H1 (cell line): ENCODE measurements around the gene STAMBP. TPM values are rescaled to one million over a fixed set of nuclear protein-coding genes. Genes with fewer than 3 reads are reported as not detected.
A peak's percentile ranks its signal among the peaks of the same experiment; 100 is the strongest.

Source experiments
- CTCF ChIA-PET: fragments of 300-600 bp; sonication (Branson Sonifier 250); formaldehyde crosslinking; loops from one replicate; lab custom pipeline; 2021; ENCODE audit not compliant: partially characterized antibody; lab: Charles Lee
- POLR2A ChIA-PET: fragments of 300-600 bp; sonication (Branson Sonifier 250); formaldehyde crosslinking; loops from one replicate; lab custom pipeline; 2021; ENCODE audit warnings: inconsistent platforms; ENCODE audit not compliant: partially characterized antibody; lab: Charles Lee
- DNase-seq, 2 experiments: peaks; one replicate each; pipeline versions ENCODE4 v3.0.0 to v3.0.0-alpha.2; 2010 to 2022; ENCODE audit warnings: low spot score in 2 of 2, low read depth in 1 of 2, mixed read lengths in 1 of 2
- FAIRE-seq: peaks from 2 replicates; lab custom pipeline; 2011; peaks lifted over from hg19 to GRCh38; lab: Jason Lieb, UNC
- H2AFZ ChIP-seq: 2 replicates; pipeline ENCODE4 v1.8.1; 2012; ENCODE audit warnings: low read length, inconsistent platforms
- H2AK5ac ChIP-seq: 2 replicates; pipeline ENCODE4 v1.6.1; 2013; ENCODE audit warnings: low read depth, low read length
- H2BK120ac ChIP-seq: replicated peaks from 2 replicates; pipeline ENCODE3; 2013; ENCODE audit warnings: low read depth, low read length, inconsistent platforms
- H2BK12ac ChIP-seq: 2 replicates; pipeline ENCODE4 v1.6.1; 2013; ENCODE audit warnings: low read depth, low read length
- H2BK15ac ChIP-seq: 2 replicates; pipeline ENCODE4 v1.6.1; 2013; ENCODE audit warnings: low read length
- H2BK20ac ChIP-seq: 2 replicates; pipeline ENCODE4 v1.6.1; 2013; ENCODE audit warnings: low read length
- H2BK5ac ChIP-seq: 2 replicates; pipeline ENCODE4 v1.6.1; 2013; ENCODE audit warnings: low read depth, low read length
- H3K14ac ChIP-seq: 2 replicates; pipeline ENCODE4 v1.6.1; 2013; ENCODE audit warnings: inconsistent platforms; ENCODE audit not compliant: insufficient read length
- H3K18ac ChIP-seq: 2 replicates; pipeline ENCODE4 v1.6.1; 2013; ENCODE audit warnings: low read length; ENCODE audit errors: extremely low read depth
- H3K23ac ChIP-seq: 2 replicates; pipeline ENCODE4 v1.6.1; 2013; ENCODE audit warnings: inconsistent platforms; ENCODE audit not compliant: insufficient read length
- H3K23me2 ChIP-seq: 2 replicates; pipeline ENCODE4 v1.6.1; 2013; ENCODE audit warnings: low read depth, low read length
- H3K27ac ChIP-seq: 2 replicates; pipeline ENCODE4 v1.6.1; 2011; ENCODE audit warnings: low read depth, low read length, inconsistent platforms
- H3K27me3 ChIP-seq, 4 experiments: replicated peaks in 1 of 4; 1 replicate in 1 of 4; 2 replicates in 3 of 4; pipeline versions ENCODE4 v1.6.1 to v1.8.1; 2011 to 2013; ENCODE audit warnings: low read length in 3 of 4, mild to moderate bottlenecking in 3 of 4, inconsistent platforms in 2 of 4, mixed read lengths in 2 of 4, moderate library complexity in 1 of 4; ENCODE audit not compliant: control insufficient read depth in 3 of 4, insufficient read depth in 3 of 4; ENCODE audit errors: extremely low read depth in 1 of 4
- H3K36me3 ChIP-seq, 4 experiments: 2 replicates each; pipeline versions ENCODE4 v1.6.1 to v1.8.1; 2011 to 2013; ENCODE audit warnings: mild to moderate bottlenecking in 4 of 4, low read length in 3 of 4, moderate library complexity in 2 of 4, control low read depth in 1 of 4, inconsistent platforms in 1 of 4; ENCODE audit not compliant: insufficient read depth in 4 of 4, control insufficient read depth in 2 of 4
- H3K4ac ChIP-seq: replicated peaks from 2 replicates; pipeline ENCODE3; 2013; ENCODE audit warnings: low read length, low read depth, mixed read lengths, inconsistent platforms; ENCODE audit not compliant: insufficient read length
- H3K4me1 ChIP-seq, 4 experiments: replicated peaks in 1 of 4; 1 replicate in 1 of 4; 2 replicates in 3 of 4; pipeline versions ENCODE4 v1.6.1 to v1.8.1; 2011 to 2013; ENCODE audit warnings: low read length in 3 of 4, inconsistent platforms in 2 of 4, mixed read lengths in 1 of 4; ENCODE audit not compliant: insufficient read depth in 4 of 4, control insufficient read depth in 3 of 4
- H3K4me2 ChIP-seq, 2 experiments: 2 replicates each; pipeline versions ENCODE4 v1.6.1 to v1.8.1; 2011 to 2013; ENCODE audit warnings: low read depth in 2 of 2, low read length in 2 of 2, control low read depth in 1 of 2, inconsistent platforms in 1 of 2, mild to moderate bottlenecking in 1 of 2; ENCODE audit not compliant: insufficient read depth in 1 of 2
- H3K4me3 ChIP-seq, 4 experiments: fragments of 200-600, 300-600 bp in 1 of 4; sonication (generic), shearing (Covaris generic), sonication (Bioruptor Twin) in 1 of 4; 2 replicates each; pipeline versions ENCODE4 v1.5.1 to v1.8.1; 2011 to 2016; ENCODE audit warnings: low read length in 4 of 4, low read depth in 3 of 4, control low read depth in 2 of 4, inconsistent platforms in 2 of 4, mild to moderate bottlenecking in 2 of 4, mixed read lengths in 1 of 4, moderate library complexity in 1 of 4; ENCODE audit not compliant: insufficient read depth in 2 of 4; ENCODE audit errors: extremely low read depth in 1 of 4
- H3K56ac ChIP-seq: replicated peaks from 2 replicates; pipeline ENCODE3; 2013; ENCODE audit warnings: low read depth, mild to moderate bottlenecking, mixed read lengths, low read length, inconsistent platforms; ENCODE audit not compliant: insufficient read length
- H3K79me1 ChIP-seq: 2 replicates; pipeline ENCODE4 v1.6.1; 2013; ENCODE audit warnings: low read depth, low read length, control low read depth
- H3K79me2 ChIP-seq, 2 experiments: 2 replicates each; pipeline versions ENCODE4 v1.6.1 to v1.8.1; 2012 to 2013; ENCODE audit warnings: low read length in 2 of 2, mild to moderate bottlenecking in 2 of 2, inconsistent platforms in 1 of 2; ENCODE audit not compliant: insufficient read depth in 2 of 2, control insufficient read depth in 1 of 2
- H3K9ac ChIP-seq, 4 experiments: replicated peaks in 1 of 4; 1 replicate in 1 of 4; 2 replicates in 3 of 4; pipeline versions ENCODE4 v1.6.1 to v1.8.1; 2011 to 2013; ENCODE audit warnings: low read depth in 3 of 4, low read length in 3 of 4, control low read depth in 2 of 4, mild to moderate bottlenecking in 2 of 4, moderate library complexity in 2 of 4, inconsistent platforms in 1 of 4; ENCODE audit errors: extremely low read depth in 1 of 4
- H3K9me3 ChIP-seq, 2 experiments: 2 replicates each; pipeline versions ENCODE4 v1.6.1 to v1.8.1; 2012 to 2013; ENCODE audit warnings: mild to moderate bottlenecking in 2 of 2, moderate library complexity in 2 of 2, control low read depth in 1 of 2, inconsistent platforms in 1 of 2, low read depth in 1 of 2, low read length in 1 of 2, mixed read lengths in 1 of 2; ENCODE audit not compliant: insufficient read depth in 2 of 2
- H4K20me1 ChIP-seq, 2 experiments: replicated peaks in 1 of 2; 2 replicates each; pipeline versions ENCODE3 to v1.8.1; 2011 to 2013; ENCODE audit warnings: inconsistent platforms in 2 of 2, low read length in 2 of 2, mild to moderate bottlenecking in 1 of 2; ENCODE audit not compliant: insufficient read depth in 2 of 2, control insufficient read depth in 1 of 2
- H4K5ac ChIP-seq: 2 replicates; pipeline ENCODE4 v1.6.1; 2013; ENCODE audit warnings: low read length, low read depth, mixed read lengths, inconsistent platforms; ENCODE audit not compliant: insufficient read length
- H4K8ac ChIP-seq: 2 replicates; pipeline ENCODE4 v1.8.0; 2013; ENCODE audit warnings: mild to moderate bottlenecking, moderate library complexity, low read length, inconsistent platforms; ENCODE audit not compliant: insufficient read depth; ENCODE audit errors: extremely low read depth
- H4K91ac ChIP-seq: replicated peaks from 2 replicates; pipeline ENCODE3; 2013; ENCODE audit warnings: low read length, mixed read lengths, inconsistent platforms; ENCODE audit not compliant: insufficient read length
- BCL11A ChIP-seq, 2 experiments: IDR thresholded peaks; one replicate each; pipeline ENCODE4 v1.6.1; 2011; ENCODE audit warnings: low read depth in 2 of 2, low read length in 2 of 2, mild to moderate bottlenecking in 2 of 2
- HDAC2 ChIP-seq, 2 experiments: fragments of 300-600 bp in 1 of 2; sonication (generic) in 1 of 2; IDR thresholded peaks; 2 replicates each; pipeline ENCODE4 v1.6.1; 2011 to 2012; ENCODE audit warnings: low read depth in 2 of 2, low read length in 2 of 2, mild to moderate bottlenecking in 2 of 2, moderate library complexity in 2 of 2, borderline replicate concordance in 1 of 2, inconsistent platforms in 1 of 2
- POU5F1 ChIP-seq: IDR thresholded peaks from 2 replicates; pipeline ENCODE4 v1.6.1; 2011; ENCODE audit warnings: low read depth, mild to moderate bottlenecking, low read length, moderate library complexity
- WGBS, 2 experiments: shearing (Covaris generic) in 1 of 2; methylation state at CpG; one replicate each; pipeline versions ENCODE4 v1.1.6 to v1.1.7; 2013 to 2015; ENCODE audit warnings: low lambda C conversion rate in 2 of 2, mixed read lengths in 2 of 2, inconsistent platforms in 1 of 2, low coverage in 1 of 2, missing lambda C conversion rate in 1 of 2; ENCODE audit not compliant: insufficient replicate concordance in 2 of 2, insufficient coverage in 1 of 2, insufficient read length in 1 of 2; ENCODE audit errors: extremely low coverage in 1 of 2, missing lambda C conversion rate in 1 of 2; 5-methylcytosine and 5-hydroxymethylcytosine counted together
- polyA plus RNA-seq, 7 experiments: library from polyadenylated mRNA; depleted of rRNA in 3 of 7; stranded (reverse) in 5 of 7; unstranded in 2 of 7; fragments of >200 nt in 5 of 7; fragments of 200-250 nt in 2 of 7; gene quantifications; 1 replicate in 5 of 7; 2 replicates in 1 of 7; 4 replicates in 1 of 7; pipeline versions ENCODE4 v1.2.1 to v1.2.3, GENCODE V29; 2011 to 2013; ENCODE audit warnings: missing spikeins in 2 of 7, mixed read lengths in 2 of 7
- total RNA-seq: library from RNA; stranded (reverse); fragmentation: NEBNext Ultra II Directional; extraction: Animal tissue kit (Norgen Biotek cat#: 25700); gene quantifications from 2 replicates; pipeline ENCODE4 v1.2.1, GENCODE V29; 2021

The STAMBP gene
- total and polyA plus RNA-seq, 2 of the 8 experiments (the other 6 are each of a cell fraction or from before 2014, with no cell fraction given), result 35.8 to 49.7 TPM

DNA sequence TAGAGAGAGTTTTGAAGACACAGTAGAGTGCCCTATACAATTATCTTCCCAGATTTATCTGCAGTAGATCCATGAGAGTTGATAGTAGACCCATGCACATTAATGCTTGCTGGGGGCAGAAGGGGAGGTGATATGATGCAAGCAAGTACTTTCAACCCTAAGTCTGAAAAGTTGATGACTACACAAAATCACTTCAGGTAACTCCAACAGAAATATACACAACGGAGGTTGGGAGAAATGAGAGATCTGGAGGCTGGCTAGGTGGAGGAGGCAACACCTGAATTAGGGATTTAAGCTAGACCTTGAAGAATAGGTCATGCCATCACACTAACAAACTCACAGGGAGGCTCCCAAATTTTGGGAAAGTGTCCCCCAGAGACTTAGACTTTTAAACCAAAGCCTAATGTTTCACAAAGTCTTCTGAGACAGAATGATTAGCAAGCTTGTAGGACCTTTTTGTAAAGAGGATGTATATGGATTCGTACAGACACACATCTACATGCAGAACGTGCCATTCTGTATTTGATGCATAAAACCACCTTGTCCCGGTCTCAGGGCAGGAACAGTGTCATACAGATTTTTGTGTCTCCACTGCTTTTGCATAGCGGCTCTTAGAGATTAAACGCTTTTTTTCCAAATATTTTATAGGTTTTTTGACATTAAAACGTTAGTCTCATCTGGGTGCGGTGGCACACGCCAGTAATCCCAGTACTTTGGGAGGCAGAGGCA lies 937 bp upstream of the STAMBP start:
- peaks cover 0 to 16% (median 6%) of the 10 kb centered on the region in 4 experiments; a peak in 5 of 8 replicates for H3K36me3 ChIP-seq
- no peak overlapping the region for H4K5ac ChIP-seq
- H3K9ac ChIP-seq, result no peak overlapping the region
- H2AK5ac ChIP-seq, result no peak overlapping the region
- H3K56ac ChIP-seq, result no peak overlapping the region
- H3K79me1 ChIP-seq, result peaks cover 8% of the 10 kb centered on the region; the same call in 1 of the 2 replicates
- H3K79me2 ChIP-seq, result peaks cover 0 to 24% of the 10 kb centered on the region in 2 experiments; a peak in 2 of 4 replicates
- no peak overlapping the region for H3K14ac ChIP-seq
- H3K4me2 ChIP-seq, result peak overlapping the region in 1 of 2 experiments; percentile 67; a peak in 2 of 4 replicates
- H3K4ac ChIP-seq, result no peak overlapping the region
- no peak overlapping the region for H2BK15ac ChIP-seq
- TF ChIP-seq POU5F1 (no peak), BCL11A (IDR thresholded peaks at IDR 0.05; ENCODE audit: low read depth in 2 of 2, low read length in 2 of 2) (no peak), HDAC2 (IDR thresholded peaks at IDR 0.05; ENCODE audit: borderline replicate concordance in 1 of 2, low read depth in 2 of 2, low read length in 2 of 2) (no peak)
- H3K23ac ChIP-seq, result no peak overlapping the region
- no peak overlapping the region for H2BK12ac ChIP-seq
- H3K27me3 ChIP-seq, result peaks cover 0 to 7% (median 1%) of the 10 kb centered on the region in 4 experiments; a peak in 4 of 7 replicates
- DNase-seq (no peak), FAIRE-seq (no peak)
- peaks cover 0 to 2% (median 0%) of the 10 kb centered on the region in 4 experiments; a peak in 2 of 7 replicates for H3K4me1 ChIP-seq
- H2BK20ac ChIP-seq, result no peak overlapping the region
- no peak overlapping the region for H4K91ac ChIP-seq
- H4K20me1 ChIP-seq, result peaks cover 0 to 2% of the 10 kb centered on the region in 2 experiments
- ChIA-PET CTCF (interaction anchor here (0.8 to 2.6 kb wide), 14 partner anchors 11 to 350 kb away, joined by 3 to 15 read pairs (median 4); partner anchors contain the start of genes DGUOK and MOB1A), POLR2A (interaction anchor here (0.7 to 1.2 kb wide), 9 partner anchors 11 to 371 kb away, joined by 3 to 7 read pairs (median 4); partner anchors contain the start of genes MTHFD2 and TPRKB)
- H3K9me3 ChIP-seq, result no peaks in the 10 kb centered on the region
- 86% methylated on average over 9 of the region's 9 CpGs; no CpG with 5 or more reads in 1 of the 2 experiments for WGBS, 2 experiments
- peak overlapping the region in 1 of 4 experiments; percentile 75; a peak in 2 of 8 replicates for H3K4me3 ChIP-seq
- H2AFZ ChIP-seq, result no peak overlapping the region
- H2BK5ac ChIP-seq, result no peak overlapping the region
- no peak overlapping the region for H4K8ac ChIP-seq
- peaks cover 5% of the 10 kb centered on the region for H3K23me2 ChIP-seq
- no peak overlapping the region for H2BK120ac ChIP-seq
- H3K18ac ChIP-seq, result no peak overlapping the region
- no peak overlapping the region for H3K27ac ChIP-seq
